Panc1 (cell line): Measurements from ENCODE around the gene IRF2BP1. TPM values are rescaled to one million over a fixed set of nuclear protein-coding genes. Genes with fewer than 3 reads are reported as not detected.

Experiments
- ATAC-seq: fragments of 200-7000 bp; cut with Tn5 transposase; 2 replicates; pipeline ENCODE4 v1.9.1; 2020; ENCODE audit warnings: mild to moderate bottlenecking, moderate library complexity
- BruUV-seq: library from RNA; stranded (reverse); fragments of 400-500 nt; replicated peaks from 2 replicates; lab custom pipeline; 2021; lab: Mats Ljungman, UMichigan
- CTCF ChIA-PET: fragments of 300-600 bp; sonication (Branson Sonifier 250); formaldehyde crosslinking; loops from one replicate; lab custom pipeline; 2022; ENCODE audit warnings: antibody characterized with exemption; lab: Charles Lee
- POLR2A ChIA-PET: fragments of 300-600 bp; sonication (Branson Sonifier 250); formaldehyde crosslinking; loops from one replicate; lab custom pipeline; 2022; ENCODE audit warnings: antibody characterized with exemption; lab: Charles Lee
- DNase-seq: peaks from one replicate; pipeline ENCODE4 v3.0.0-alpha.2; 2010; ENCODE audit warnings: low read depth, low spot score
- H3K27ac ChIP-seq: 2 replicates; pipeline ENCODE4 v1.5.1; 2011; ENCODE audit warnings: mild to moderate bottlenecking, low read length, inconsistent platforms
- H3K27me3 ChIP-seq: fragments of 200-500 bp; sonication (Bioruptor generic); 2 replicates; pipeline ENCODE4 v1.6.0; 2014; ENCODE audit warnings: low read length, inconsistent platforms; ENCODE audit not compliant: control insufficient read depth, insufficient read depth
- H3K36me3 ChIP-seq: fragments of 200-500 bp; sonication (Bioruptor generic); 2 replicates; pipeline ENCODE4 v1.5.1; 2014; ENCODE audit warnings: inconsistent platforms, mild to moderate bottlenecking, low read length, moderate library complexity; ENCODE audit not compliant: control insufficient read depth, insufficient read depth
- H3K4me1 ChIP-seq: 2 replicates; pipeline ENCODE4 v1.5.1; 2011; ENCODE audit warnings: inconsistent platforms, mild to moderate bottlenecking, low read length, moderate library complexity; ENCODE audit not compliant: control insufficient read depth, insufficient read depth
- H3K4me3 ChIP-seq, 2 experiments: 2 replicates each; pipeline ENCODE4 v1.5.1; 2011 to 2012; ENCODE audit warnings: low read depth in 2 of 2, low read length in 2 of 2, mild to moderate bottlenecking in 2 of 2, inconsistent platforms in 1 of 2, moderate library complexity in 1 of 2
- H3K9me3 ChIP-seq: fragments of 200-500 bp; sonication (Bioruptor generic); 2 replicates; pipeline ENCODE4 v1.5.1; 2014; ENCODE audit warnings: low read depth, mild to moderate bottlenecking, inconsistent platforms, low read length, moderate library complexity; ENCODE audit not compliant: control insufficient read depth, insufficient read depth
- CTCF ChIP-seq: fragments of 450-650 bp; IDR thresholded peaks from 2 replicates; pipeline ENCODE4 v1.5.1; 2017; ENCODE audit warnings: mild to moderate bottlenecking
- POLR2AphosphoS5 ChIP-seq: IDR thresholded peaks from 2 replicates; pipeline ENCODE4 v1.6.1; 2012; ENCODE audit warnings: mild to moderate bottlenecking, low read depth, low read length, moderate library complexity
- SIN3A ChIP-seq: IDR thresholded peaks from 2 replicates; pipeline ENCODE4 v1.6.1; 2012; ENCODE audit warnings: low read depth, mild to moderate bottlenecking, low read length, moderate library complexity, borderline replicate concordance; ENCODE audit not compliant: insufficient read depth
- TCF7L2 ChIP-seq: IDR thresholded peaks from 2 replicates; pipeline ENCODE4 v1.6.1; 2011; ENCODE audit warnings: mild to moderate bottlenecking, low read depth, low read length, inconsistent platforms
- in situ Hi-C: cut with HindIII; loops from 2 replicates; pipeline ENCODE4 v1.10.0; 2016; ENCODE audit warnings: low sequenced_read_pairs, low pct_unique_long_range_greater_than_20kb
- intact Hi-C: fragments of 100-400 bp; cut with micrococcal nuclease; formaldehyde crosslinking; loops from one replicate; pipeline ENCODE4 v1.10.0; 2022; ENCODE audit not compliant: unreplicated experiment
- total RNA-seq: library from RNA; stranded (reverse); gene quantifications from one replicate; pipeline ENCODE4 v1.2.1, GENCODE V29; 2021; ENCODE audit not compliant: unreplicated experiment
- TF ChIP-seq, protein P1 (sequence below), 2 experiments: IDR thresholded peaks; 2 replicates each; pipeline ENCODE4 v1.6.1; 2011 to 2012; ENCODE audit warnings: low read depth in 2 of 2, control low read depth in 1 of 2, low read length in 1 of 2, mild to moderate bottlenecking in 1 of 2, moderate library complexity in 1 of 2; ENCODE audit not compliant: insufficient read depth in 1 of 2

IRF2BP1 gene
- total RNA-seq, 1 experiment from 2014 or later = 21.9 TPM

DNA sequence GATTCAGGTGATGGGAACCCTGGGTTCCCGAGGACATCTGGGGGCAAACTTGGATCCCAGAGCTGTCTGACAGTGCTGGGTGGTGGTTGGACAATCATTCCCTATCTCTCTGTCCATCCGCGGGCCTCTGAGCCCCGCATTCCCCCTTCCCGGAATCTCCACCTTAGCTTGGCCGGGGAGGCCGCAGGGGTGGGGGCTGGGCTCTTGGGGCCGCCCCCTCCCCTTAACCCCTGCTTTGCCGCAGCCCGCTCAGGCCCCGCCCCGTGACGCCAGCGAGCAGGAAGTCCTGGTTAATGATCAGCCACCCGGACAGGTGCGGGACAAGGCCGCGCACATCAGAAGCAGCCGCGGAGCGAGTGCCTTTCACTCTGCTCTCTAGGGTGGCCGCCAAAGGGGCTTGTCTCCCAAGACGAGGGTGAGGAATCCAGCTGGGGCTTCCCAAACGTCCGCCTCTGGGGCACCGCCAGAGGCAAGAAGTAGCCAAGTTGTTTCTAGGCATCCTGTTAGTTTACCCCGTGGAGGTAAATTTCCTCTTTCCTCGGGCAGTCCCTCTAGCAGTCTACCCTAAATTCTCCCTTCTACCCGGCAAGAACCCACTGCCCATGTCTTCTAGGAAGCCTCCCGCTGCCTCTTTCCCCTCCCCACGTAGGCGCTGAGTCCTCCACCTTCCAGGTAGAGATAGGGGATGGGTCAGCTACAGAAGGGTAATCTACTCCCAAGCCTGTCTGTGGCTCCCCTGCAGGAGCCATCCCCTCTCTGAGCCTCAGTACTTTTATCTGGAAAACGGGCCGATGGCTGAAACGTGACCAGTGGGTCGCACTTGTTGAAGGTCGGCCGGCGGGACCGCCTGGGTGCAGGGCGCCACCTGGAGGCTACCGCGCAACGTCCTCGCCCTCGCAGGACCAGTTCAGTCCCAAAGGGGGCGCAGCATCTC, 3.0 kb downstream of the IRF2BP1 start:
- peaks cover 9% of the 10 kb centered on the region for H3K4me1 ChIP-seq
- H3K4me3 ChIP-seq = peak overlapping the region; percentile 33 to 63
- H3K27me3 ChIP-seq = no peaks in the 10 kb centered on the region
- H3K27ac ChIP-seq = peak overlapping the region; percentile 69; the same call in 1 of the 2 replicates
- 0 out of 2 replicates have a peak, but pooled peaks have one; percentile 15 for TF ChIP-seq POLR2AphosphoS5
- TF ChIP-seq SIN3A = no peak
- TF ChIP-seq TCF7L2 = no peak; the same call in 1 of the 2 replicates
- TF ChIP-seq CTCF = peak; percentile 97
- TF ChIP-seq, protein P1, sequence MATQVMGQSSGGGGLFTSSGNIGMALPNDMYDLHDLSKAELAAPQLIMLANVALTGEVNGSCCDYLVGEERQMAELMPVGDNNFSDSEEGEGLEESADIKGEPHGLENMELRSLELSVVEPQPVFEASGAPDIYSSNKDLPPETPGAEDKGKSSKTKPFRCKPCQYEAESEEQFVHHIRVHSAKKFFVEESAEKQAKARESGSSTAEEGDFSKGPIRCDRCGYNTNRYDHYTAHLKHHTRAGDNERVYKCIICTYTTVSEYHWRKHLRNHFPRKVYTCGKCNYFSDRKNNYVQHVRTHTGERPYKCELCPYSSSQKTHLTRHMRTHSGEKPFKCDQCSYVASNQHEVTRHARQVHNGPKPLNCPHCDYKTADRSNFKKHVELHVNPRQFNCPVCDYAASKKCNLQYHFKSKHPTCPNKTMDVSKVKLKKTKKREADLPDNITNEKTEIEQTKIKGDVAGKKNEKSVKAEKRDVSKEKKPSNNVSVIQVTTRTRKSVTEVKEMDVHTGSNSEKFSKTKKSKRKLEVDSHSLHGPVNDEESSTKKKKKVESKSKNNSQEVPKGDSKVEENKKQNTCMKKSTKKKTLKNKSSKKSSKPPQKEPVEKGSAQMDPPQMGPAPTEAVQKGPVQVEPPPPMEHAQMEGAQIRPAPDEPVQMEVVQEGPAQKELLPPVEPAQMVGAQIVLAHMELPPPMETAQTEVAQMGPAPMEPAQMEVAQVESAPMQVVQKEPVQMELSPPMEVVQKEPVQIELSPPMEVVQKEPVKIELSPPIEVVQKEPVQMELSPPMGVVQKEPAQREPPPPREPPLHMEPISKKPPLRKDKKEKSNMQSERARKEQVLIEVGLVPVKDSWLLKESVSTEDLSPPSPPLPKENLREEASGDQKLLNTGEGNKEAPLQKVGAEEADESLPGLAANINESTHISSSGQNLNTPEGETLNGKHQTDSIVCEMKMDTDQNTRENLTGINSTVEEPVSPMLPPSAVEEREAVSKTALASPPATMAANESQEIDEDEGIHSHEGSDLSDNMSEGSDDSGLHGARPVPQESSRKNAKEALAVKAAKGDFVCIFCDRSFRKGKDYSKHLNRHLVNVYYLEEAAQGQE (IDR thresholded peaks at IDR 0.05; ENCODE audit: insufficient read depth in 1 of 2, low read depth in 2 of 2, low read length in 1 of 2) = no peak
- ATAC-seq = peak; percentile 36; the same call in 1 of the 2 replicates
- intact Hi-C loops = no loop called here
- BruUV-seq = no TSS peak
- POLR2A ChIA-PET = no interaction called here
- in situ Hi-C loops = no loop called here
- CTCF ChIA-PET = interaction anchor here (0.7 to 0.8 kb wide), 2 partner anchors 65 to 66 kb away, joined by 3 to 4 read pairs; no protein-coding TSS in a partner anchor
- no peaks in the 10 kb centered on the region for H3K9me3 ChIP-seq
- peak; percentile 61 for DNase-seq
- no peaks in the 10 kb centered on the region for H3K36me3 ChIP-seq

DNA sequence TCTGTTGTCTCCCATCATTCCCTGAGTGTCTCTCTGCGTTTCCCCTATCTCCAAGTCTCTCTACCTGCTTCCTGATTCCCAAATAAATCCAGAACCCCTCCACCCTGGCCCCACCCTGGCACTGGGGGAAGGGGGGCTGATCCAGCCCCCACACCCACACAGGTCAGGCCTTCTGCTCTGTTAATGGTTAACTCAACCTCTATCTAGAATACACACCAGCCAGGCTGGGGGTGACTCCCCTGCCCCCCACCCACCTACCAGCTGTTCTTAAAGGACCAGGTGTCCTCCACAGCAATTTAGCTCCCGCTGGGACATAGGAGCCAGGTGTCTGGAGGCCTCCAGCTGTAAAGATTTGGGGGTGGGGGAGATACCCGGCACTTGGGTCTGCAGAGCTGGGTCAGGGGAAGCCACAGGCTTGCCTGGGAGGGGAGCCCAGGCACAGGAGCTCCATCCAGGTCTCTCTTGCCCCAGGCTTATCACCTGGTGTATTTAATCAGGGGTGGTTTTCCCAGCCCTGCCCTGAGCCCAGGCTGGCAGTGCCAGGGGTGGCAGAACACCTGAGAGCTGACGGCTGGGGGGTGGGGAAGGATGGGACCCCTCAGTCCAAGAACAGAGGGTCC, 3.9 kb downstream of the IRF2BP1 start:
- in situ Hi-C loops = no loop called here
- Histone ChIP-seq H3K9me3 (no peaks in the 10 kb centered on the region), H3K27me3 (no peaks in the 10 kb centered on the region), H3K4me3 (no peak overlapping the region), H3K4me1 (peaks cover 4% of the 10 kb centered on the region), H3K36me3 (no peaks in the 10 kb centered on the region), H3K27ac (no peak overlapping the region)
- ChIA-PET POLR2A (no interaction called here), CTCF (interaction anchor here (0.7 to 0.8 kb wide), 2 partner anchors 64 to 65 kb away, joined by 3 to 4 read pairs; no protein-coding TSS in a partner anchor)
- TF ChIP-seq POLR2AphosphoS5 = no peak
- TF ChIP-seq SIN3A = no peak
- no peak for TF ChIP-seq CTCF
- TF ChIP-seq TCF7L2 = no peak
- TF ChIP-seq, protein P1 (IDR thresholded peaks at IDR 0.05; ENCODE audit: insufficient read depth in 1 of 2, low read depth in 2 of 2, low read length in 1 of 2) = no peak
- no peak for ATAC-seq
- no peak for DNase-seq
- intact Hi-C loops = no loop called here
- no TSS peak for BruUV-seq
